Measurements from ENCODE around the gene TICAM1.
A peak's percentile ranks its signal among the peaks of the same experiment; 100 is the strongest.

The TICAM1 gene

GRCh38 chr19:4773047-4773640, 58.4 kb downstream of the TICAM1 start:
- no peak for DNase-seq

DNA sequence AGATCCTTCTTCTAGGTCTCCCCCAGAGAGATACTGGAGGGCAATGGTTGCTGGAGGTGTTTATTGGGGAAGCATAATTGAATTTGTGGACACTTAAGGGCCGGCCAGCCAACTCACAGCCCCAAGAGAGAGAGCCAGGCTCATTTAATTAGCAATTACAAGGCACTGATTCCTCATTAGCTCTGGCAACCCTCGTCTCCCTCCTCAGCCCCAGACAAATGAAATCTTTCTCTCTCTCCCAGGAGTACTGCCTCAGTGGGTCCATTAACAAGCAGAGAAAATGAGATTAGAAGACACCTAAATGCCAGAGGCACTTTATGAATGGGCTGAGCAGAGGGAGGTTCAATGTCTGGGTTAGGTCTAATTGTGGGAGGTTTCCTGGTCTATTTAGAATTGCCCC, 58.9 kb downstream of the TICAM1 start:
- DNase-seq = no peak

GRCh38 chr19:4768934-4769777, 62.4 kb downstream of the TICAM1 start:
- peak in 57 of 58 donors; percentile 5 to 92 (median 62) for DNase-seq

Measured in anterior cingulate cortex (tissue), 58 donors.